ENCODE data around the gene APBB3.

GRCh38 chr5:140509898-140510297 is 54.5 kb downstream of the APBB3 start:
- no peak for TF ChIP-seq CTCF (IDR thresholded peaks at IDR 0.05)
- TF ChIP-seq POLR2A (IDR thresholded peaks at IDR 0.05): no peak
- no peak for TF ChIP-seq EP300 (IDR thresholded peaks at IDR 0.05)

Measured in tibial nerve (tissue), 4 donors.